GM19023 (cell line): ENCODE data around the gene FOXE3.
"Not testable (repeated sequence)": the region's sequence is repeated elsewhere in the genome, so short reads cannot be mapped to it uniquely, and the experiment has no call there.

ENCODE experiments used
- ATAC-seq: cut with Tn5 transposase; IDR thresholded peaks from one replicate; pipeline ENCODE4 v1.9.1; 2021; ENCODE audit warnings: mild to moderate bottlenecking, moderate library complexity; ENCODE audit not compliant: unreplicated experiment

FOXE3 gene

DNA sequence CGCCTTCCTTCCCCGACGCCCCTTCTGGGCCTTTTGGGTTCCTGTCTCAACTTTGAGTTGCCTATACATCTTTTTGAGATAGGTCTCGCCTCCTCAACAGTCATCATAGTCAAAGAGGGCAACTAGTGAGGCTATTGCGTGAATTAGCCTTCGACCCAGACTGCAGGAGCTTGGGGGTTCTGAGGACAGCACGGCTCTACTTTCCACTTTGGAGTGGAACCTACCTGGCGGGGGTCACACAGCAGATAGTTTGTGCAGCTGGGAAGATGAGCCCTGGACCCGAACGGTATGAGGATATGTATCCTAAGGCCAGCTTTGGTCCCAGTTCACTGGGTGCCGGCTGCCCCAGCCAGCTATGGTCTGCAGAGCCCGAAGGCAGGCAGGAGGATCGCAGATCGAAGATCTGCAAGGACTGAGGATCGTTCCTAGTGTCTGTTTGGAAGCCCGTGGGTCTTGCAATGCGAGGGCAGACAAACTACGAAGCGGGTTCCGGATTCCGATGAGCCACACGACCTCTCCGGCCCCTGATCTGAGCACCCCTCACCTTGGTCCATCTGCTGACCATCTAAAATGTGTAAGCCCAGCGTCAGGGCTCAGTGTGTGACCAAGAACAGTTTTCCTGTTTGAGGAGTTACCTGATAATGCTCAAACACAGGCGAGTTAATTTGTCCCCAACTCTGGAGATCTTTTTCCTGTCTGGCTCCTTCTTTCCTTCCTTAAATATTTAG, 29.9 kb downstream of the FOXE3 start:
- no peak for ATAC-seq

DNA sequence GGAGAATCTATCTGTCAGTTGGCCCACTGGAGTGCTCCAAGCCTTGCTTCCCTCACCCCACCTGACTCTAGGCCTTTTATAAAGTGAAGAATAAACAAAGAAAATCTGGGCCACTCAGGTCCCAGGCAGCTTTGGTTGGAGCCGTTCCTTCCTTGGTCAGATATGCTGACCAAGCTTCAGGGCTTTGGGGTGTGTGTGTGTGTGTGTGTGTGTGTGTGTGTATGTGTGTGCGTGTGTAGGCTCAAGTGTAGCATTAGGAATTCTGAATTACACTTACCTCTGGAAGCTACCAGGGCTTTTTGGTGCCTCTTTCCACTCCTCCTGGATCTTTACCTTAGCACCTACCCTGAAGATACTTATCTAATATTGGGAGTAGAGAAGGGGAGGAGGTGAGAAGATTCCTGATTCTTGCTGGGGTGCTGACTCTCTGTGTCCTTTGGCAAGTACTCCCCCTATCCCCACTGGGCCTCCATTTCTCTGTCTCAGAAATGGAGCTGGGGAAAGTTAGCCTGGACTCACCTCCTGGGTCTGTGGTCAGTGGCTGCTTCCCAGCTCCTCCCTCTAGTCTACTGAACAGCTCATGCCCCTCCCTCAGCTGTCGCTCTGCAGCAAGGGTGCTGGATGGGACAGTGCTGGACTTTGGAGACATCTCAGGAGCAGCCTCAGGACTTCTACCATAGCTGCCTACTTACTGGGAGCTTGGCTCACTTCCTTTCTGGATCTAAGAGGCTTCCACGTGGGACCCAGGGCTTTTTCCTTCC, 32.6 kb downstream of the FOXE3 start:
- no peak for ATAC-seq

DNA sequence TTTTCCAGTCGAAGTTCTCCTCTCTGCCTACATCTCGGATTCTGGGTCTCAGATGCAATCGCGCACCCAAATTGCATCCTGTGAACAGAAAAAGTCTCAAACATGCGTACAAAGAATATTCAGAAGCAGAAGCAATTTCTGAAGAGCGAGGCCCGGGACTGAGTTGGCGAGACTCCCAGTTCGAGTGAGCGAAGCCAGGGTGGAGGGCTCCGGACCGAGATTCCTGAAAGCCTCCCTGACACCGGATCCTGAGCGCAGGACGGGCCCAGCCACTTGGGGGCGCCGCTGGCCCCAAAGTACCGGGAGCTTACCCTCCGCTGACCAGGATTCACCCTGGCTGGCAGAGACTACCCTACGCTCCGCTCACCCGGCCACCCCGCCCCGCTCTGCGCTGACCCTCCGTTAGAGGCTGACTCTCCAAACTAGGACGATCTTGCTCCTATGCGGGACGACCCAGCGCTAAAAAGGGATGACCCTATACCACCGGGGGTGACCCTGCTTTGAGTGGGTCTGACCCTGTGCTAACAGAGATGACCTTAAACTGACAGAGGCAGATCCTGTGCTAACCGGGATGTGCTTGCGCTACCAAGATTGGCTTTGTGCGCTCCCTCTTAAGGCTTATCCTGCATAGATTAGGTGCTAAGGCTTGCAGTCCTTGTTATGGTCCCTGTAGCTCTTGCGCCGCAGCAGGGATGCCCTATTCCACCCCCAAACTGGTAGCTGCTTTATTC, 33.9 kb downstream of the FOXE3 start:
- no peak for ATAC-seq

DNA sequence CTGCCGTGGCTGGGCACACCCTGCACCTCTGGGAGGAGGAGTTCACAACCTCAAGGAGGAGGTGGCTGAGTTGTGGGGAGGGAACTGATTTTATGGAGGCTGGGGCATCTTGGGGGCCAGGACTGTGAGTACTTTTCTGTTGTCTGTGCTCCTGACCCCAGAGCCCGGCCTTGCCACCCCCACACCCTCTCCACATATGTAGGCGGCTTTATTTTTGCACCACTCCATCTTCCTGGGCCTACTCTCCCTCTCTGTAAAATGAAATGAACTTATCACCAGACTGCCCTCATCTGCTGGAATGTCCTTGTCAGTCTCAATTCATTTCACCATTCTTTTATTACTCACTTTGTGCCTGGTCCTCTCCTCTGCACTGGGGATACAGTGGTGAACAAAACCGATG, 34.5 kb downstream of the FOXE3 start:
- no peak for ATAC-seq

DNA sequence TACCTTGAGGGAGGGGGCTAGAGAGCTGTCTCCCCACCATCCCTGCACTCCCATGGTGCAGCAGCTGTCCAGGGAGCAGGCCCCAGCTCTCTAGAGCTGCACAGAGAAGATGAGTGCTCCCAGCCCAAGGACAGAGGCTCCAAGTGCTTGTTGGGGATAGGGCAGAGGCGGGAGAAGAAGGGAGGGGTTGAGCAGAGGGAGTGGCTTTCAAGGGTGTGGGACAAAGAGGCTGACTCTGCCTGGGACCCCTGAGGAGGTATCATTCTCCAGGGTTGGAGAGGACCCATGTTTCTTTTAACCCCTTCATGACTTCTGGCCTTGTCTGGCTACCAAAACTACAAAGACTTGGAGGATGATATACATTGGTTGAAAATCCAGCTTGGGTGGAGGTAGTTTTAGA, 36.3 kb downstream of the FOXE3 start:
- ATAC-seq = no peak

DNA sequence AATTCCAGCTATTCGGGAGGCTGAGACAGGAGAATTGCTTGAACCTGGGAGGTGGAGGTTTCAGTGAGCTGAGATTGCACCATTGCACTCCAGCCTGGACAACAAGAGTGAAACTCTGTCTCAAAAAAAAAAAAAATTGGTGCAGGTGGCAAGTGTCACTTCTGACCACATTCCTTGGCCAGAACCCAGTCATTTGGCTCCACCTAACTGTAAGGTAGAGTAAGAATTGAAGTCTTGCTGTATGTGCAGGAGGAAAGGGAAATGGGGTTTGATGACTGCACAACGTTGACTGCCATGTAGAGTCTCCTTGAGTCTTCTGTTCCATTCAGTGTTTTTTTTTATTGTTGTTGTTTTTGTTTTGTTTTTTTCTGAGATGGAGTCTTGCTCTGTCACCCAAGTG, 37.8 kb downstream of the FOXE3 start:
- ATAC-seq = not testable (repeated sequence)

DNA sequence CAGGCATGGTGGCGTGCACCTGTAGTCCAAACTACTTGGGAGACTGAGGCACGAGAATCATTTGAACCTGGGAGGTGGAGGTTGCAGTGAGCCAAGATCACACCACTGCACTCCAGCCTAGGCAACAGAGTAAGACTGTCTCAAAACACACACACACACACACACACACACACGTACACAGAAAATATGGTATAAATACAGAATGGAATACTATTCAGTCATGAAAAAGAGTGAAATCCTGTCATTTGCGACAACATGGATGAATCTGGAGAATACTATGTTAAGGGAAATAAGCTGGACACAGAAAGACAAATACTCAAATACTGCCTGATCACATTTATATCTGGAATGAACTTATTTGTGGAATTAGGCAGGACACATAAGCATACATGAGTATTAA, 40.2 kb downstream of the FOXE3 start:
- no peak for ATAC-seq

DNA sequence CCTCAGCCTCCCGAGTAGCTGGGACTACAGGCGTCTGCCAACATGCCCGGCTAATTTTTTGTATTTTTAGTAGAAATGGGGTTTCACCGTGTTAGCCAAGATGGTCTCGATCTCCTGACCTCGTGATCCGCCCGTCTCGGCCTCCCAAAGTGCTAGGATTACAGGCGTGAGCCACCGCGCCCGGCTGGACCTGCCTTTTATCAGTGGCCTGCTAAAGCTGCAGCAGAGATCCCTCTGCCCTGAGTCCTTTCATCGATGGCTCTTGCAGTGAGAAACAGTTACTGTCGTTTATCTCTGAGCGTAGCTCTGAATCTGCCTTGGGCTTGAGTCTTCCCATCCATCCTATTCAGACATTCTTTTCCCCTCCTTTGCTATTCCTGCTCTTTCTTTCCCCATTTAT, 41.5 kb downstream of the FOXE3 start:
- ATAC-seq = not testable (repeated sequence)

DNA sequence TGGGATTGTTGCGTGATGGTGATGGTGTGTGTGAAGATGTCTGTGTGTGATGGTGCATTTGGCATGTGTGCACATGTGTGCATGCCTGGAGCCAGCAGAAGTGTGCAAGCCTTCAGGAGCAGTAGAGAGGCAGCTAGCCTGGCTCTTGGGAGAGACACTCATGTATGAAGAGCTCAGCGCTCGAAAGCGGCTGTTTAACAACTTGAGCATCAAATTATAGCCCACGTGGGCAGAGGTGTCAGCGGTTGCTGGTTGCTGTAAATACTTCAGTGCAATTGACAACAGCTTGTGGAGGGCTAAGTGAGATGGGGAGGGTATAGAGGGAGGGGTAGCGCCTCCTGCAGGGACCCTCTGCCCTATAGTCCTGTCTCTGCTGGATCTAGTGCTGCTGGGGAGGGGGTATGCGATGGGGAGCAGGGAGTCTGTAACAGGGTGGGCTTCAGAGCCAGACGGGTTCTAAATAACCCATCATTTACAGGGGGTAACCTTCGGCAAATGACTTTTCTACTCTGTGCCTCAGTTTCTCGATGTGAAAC, 43.2 kb downstream of the FOXE3 start:
- no peak for ATAC-seq

DNA sequence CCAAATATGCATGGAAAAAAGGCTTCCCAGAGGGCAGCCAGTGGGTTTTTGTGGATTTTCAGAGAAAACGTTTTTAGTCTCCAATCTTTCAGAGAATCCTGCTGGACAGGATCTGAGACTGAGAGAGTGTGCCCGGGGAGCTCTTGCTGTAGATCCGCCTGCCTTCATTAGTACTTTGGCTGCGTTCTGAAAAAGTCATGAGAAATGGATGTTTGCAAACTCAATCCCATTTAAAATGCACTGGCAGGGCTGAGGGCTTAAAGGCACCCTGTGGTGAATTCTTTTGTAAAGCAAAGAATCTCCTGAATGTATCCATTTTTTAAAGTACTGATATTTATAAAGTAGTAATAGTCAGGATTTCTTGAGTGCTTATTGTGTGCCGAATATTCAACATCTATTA, 44.0 kb downstream of the FOXE3 start:
- ATAC-seq = no peak

DNA sequence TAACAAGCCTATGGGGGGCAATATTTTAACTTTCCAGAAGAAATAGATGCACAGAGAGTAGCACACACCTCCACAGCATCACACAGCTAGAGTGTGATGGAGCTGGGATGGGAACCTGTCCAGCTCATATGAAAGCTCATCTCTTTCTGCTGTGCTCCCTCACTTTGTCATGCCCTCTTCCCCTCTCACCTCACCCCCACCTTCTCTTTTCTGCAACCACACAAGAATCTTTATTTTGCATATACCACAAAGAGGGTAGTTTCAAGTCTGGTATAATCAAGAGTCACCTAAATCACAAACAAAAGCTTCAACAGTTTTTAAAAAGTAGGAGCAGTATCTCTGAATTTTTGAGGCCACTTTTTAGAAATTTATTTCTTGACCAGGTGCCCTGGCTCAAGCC, 44.4 kb downstream of the FOXE3 start:
- no peak for ATAC-seq

DNA sequence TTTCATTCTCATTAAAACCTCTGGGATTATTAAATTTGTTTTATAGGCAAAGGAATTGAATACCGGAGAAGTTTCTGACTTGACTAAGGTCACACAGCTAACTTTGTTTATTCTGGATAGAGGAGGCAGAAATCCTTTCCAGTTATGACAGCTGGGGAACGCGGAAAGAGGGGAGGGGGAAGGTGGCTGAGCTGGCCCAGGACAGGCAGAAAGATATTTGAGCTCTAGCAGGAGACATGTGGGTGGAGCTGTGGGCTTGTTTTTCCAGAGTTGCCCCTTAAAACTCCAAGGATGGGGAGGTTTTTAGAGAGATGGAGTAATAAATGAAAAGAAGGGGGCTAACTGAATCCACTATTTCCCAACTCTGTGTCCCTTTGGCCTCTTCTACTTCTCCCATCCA, 49.5 kb downstream of the FOXE3 start:
- no peak for ATAC-seq
